IMR-90 (cell line): ENCODE data around the gene GEMIN8. TPM values are rescaled to one million over a fixed set of nuclear protein-coding genes. Genes with fewer than 3 reads are reported as not detected.

Experiments used
- ATAC-seq: fragments of 200-7000 bp; cut with Tn5 transposase; 2 replicates; pipeline ENCODE4 v1.9.1; 2020; ENCODE audit warnings: low read depth, mild to moderate bottlenecking, moderate library complexity
- BruUV-seq: library from RNA; stranded (reverse); fragments of 400-500 nt; replicated peaks from 2 replicates; lab custom pipeline; 2021; lab: Mats Ljungman, UMichigan
- CTCF ChIA-PET: fragments of 300-600 bp; formaldehyde crosslinking; extraction: SDS; loops from one replicate; lab custom pipeline; 2021; ENCODE audit warnings: antibody characterized with exemption; lab: Yijun Ruan, JAX
- POLR2A ChIA-PET: fragments of 300-600 bp; sonication (Branson Sonifier 250); formaldehyde crosslinking; loops from one replicate; lab custom pipeline; 2022; ENCODE audit warnings: antibody characterized with exemption; ENCODE audit not compliant: unreplicated experiment; lab: Charles Lee
- DNase-seq: peaks from one replicate; pipeline ENCODE4 v3.0.0; 2013
- H2AFZ ChIP-seq: replicated peaks from 2 replicates; pipeline ENCODE3; 2013; ENCODE audit warnings: low read length, mild to moderate bottlenecking; ENCODE audit not compliant: poor library complexity
- H2AK5ac ChIP-seq: 2 replicates; pipeline ENCODE4 v1.6.1; 2013; ENCODE audit warnings: low read depth, low read length, inconsistent platforms
- H2AK9ac ChIP-seq: replicated peaks from 2 replicates; pipeline ENCODE3; 2013; ENCODE audit warnings: mild to moderate bottlenecking, low read depth, low read length, moderate library complexity; ENCODE audit not compliant: poor library complexity
- H2BK120ac ChIP-seq: 2 replicates; pipeline ENCODE4 v1.6.1; 2013; ENCODE audit warnings: low read depth, low read length, inconsistent platforms
- H2BK15ac ChIP-seq: 3 replicates; pipeline ENCODE4 v1.6.1; 2013; ENCODE audit warnings: low read depth, low read length, inconsistent platforms
- H2BK20ac ChIP-seq: 2 replicates; pipeline ENCODE4 v1.6.1; 2013; ENCODE audit warnings: low read depth, mild to moderate bottlenecking, inconsistent platforms, low read length, moderate library complexity
- H2BK5ac ChIP-seq: 2 replicates; pipeline ENCODE4 v1.6.1; 2013; ENCODE audit warnings: mild to moderate bottlenecking, low read depth, low read length, inconsistent platforms; ENCODE audit not compliant: poor library complexity, severe bottlenecking
- H3K14ac ChIP-seq: replicated peaks from 2 replicates; pipeline ENCODE4 v1.6.1; 2013; ENCODE audit warnings: low read depth, low read length, inconsistent platforms
- H3K18ac ChIP-seq: 2 replicates; pipeline ENCODE4 v1.6.1; 2013; ENCODE audit warnings: low read depth, low read length, control low read depth
- H3K23ac ChIP-seq: 2 replicates; pipeline ENCODE4 v1.6.1; 2013; ENCODE audit warnings: low read depth, low read length, inconsistent platforms
- H3K27ac ChIP-seq: 2 replicates; pipeline ENCODE4 v1.5.1; 2013; ENCODE audit warnings: mild to moderate bottlenecking, control low read depth, low read length; ENCODE audit not compliant: insufficient read depth
- H3K27me3 ChIP-seq: 2 replicates; pipeline ENCODE4 v1.6.1; 2013; ENCODE audit warnings: low read length; ENCODE audit not compliant: control insufficient read depth, insufficient read depth
- H3K36me3 ChIP-seq: 2 replicates; pipeline ENCODE4 v1.6.1; 2013; ENCODE audit warnings: low read length, mixed read lengths; ENCODE audit not compliant: control insufficient read depth, insufficient read depth
- H3K4ac ChIP-seq: 2 replicates; pipeline ENCODE4 v1.6.1; 2013; ENCODE audit warnings: low read depth, low read length, inconsistent platforms
- H3K4me1 ChIP-seq: 2 replicates; pipeline ENCODE4 v1.6.1; 2013; ENCODE audit warnings: low read length, mixed read lengths; ENCODE audit not compliant: control insufficient read depth, insufficient read depth
- H3K4me2 ChIP-seq: 2 replicates; pipeline ENCODE4 v1.6.1; 2013; ENCODE audit warnings: low read depth, mild to moderate bottlenecking, control low read depth, low read length, moderate library complexity
- H3K4me3 ChIP-seq: 2 replicates; pipeline ENCODE4 v1.5.1; 2013; ENCODE audit warnings: low read depth, mild to moderate bottlenecking, control low read depth, low read length, moderate library complexity; ENCODE audit not compliant: insufficient read depth
- H3K56ac ChIP-seq: 2 replicates; pipeline ENCODE4 v1.6.1; 2013; ENCODE audit warnings: low read length, inconsistent platforms; ENCODE audit not compliant: insufficient read depth; ENCODE audit errors: extremely low read depth
- H3K79me1 ChIP-seq, 2 experiments: 2 replicates each; pipeline ENCODE4 v1.6.1; 2013; ENCODE audit warnings: low read length in 2 of 2, inconsistent platforms in 1 of 2, low read depth in 1 of 2
- H3K9ac ChIP-seq: 2 replicates; pipeline ENCODE4 v1.6.1; 2013; ENCODE audit warnings: low read depth, low read length, control low read depth
- H3K9me1 ChIP-seq: 2 replicates; pipeline ENCODE4 v1.6.1; 2013; ENCODE audit warnings: low read length, inconsistent platforms; ENCODE audit not compliant: insufficient read depth
- H3K9me3 ChIP-seq: 2 replicates; pipeline ENCODE4 v1.6.1; 2013; ENCODE audit warnings: low read length; ENCODE audit not compliant: control insufficient read depth, insufficient read depth
- H4K20me1 ChIP-seq: 2 replicates; pipeline ENCODE4 v1.6.1; 2013; ENCODE audit warnings: low read length, inconsistent platforms; ENCODE audit not compliant: insufficient read depth
- H4K5ac ChIP-seq: 2 replicates; pipeline ENCODE4 v1.6.1; 2013; ENCODE audit warnings: mild to moderate bottlenecking, low read depth, low read length, control low read depth
- H4K8ac ChIP-seq, 2 experiments: 2 replicates each; pipeline ENCODE4 v1.6.1; 2013; ENCODE audit warnings: low read depth in 2 of 2, low read length in 2 of 2, control low read depth in 1 of 2, inconsistent platforms in 1 of 2
- H4K91ac ChIP-seq: 2 replicates; pipeline ENCODE4 v1.6.1; 2013; ENCODE audit warnings: low read depth, low read length, inconsistent platforms; ENCODE audit not compliant: insufficient read depth
- BHLHE40 ChIP-seq: fragments of 150-350 bp; IDR thresholded peaks from 2 replicates; pipeline ENCODE4 v1.6.1; 2016; ENCODE audit warnings: mild to moderate bottlenecking, low read depth, low read length
- CHD1 ChIP-seq: IDR thresholded peaks from 2 replicates; pipeline ENCODE4 v1.6.1; 2012; ENCODE audit warnings: low read depth, low read length, improper control_type of control experiment
- ELK1 ChIP-seq: fragments of 150-350 bp; IDR thresholded peaks from 2 replicates; pipeline ENCODE4 v1.6.1; 2016; ENCODE audit warnings: low read depth, mild to moderate bottlenecking, low read length, moderate library complexity, borderline replicate concordance
- POLR2A ChIP-seq: IDR thresholded peaks from 2 replicates; pipeline ENCODE4 v1.6.1; 2012; ENCODE audit warnings: mild to moderate bottlenecking, low read depth, low read length
- SMC3 ChIP-seq: fragments of 150-350 bp; IDR thresholded peaks from 2 replicates; pipeline ENCODE4 v1.6.1; 2016; ENCODE audit warnings: low read depth, mild to moderate bottlenecking, antibody characterized with exemption, low read length, moderate library complexity
- USF2 ChIP-seq: fragments of 150-350 bp; IDR thresholded peaks from 2 replicates; pipeline ENCODE4 v1.6.1; 2017; ENCODE audit warnings: mild to moderate bottlenecking, antibody characterized with exemption, low read length, low read depth
- WGBS, 2 experiments: methylation state at CpG; one replicate each; pipeline versions ENCODE4 v1.1.5 to v1.1.7; 2013; ENCODE audit warnings: missing lambda C conversion rate in 2 of 2; ENCODE audit not compliant: insufficient read length in 1 of 2; ENCODE audit errors: extremely low coverage in 2 of 2; 5-methylcytosine and 5-hydroxymethylcytosine counted together
- dilution Hi-C: fragments of 300-500 bp; cut with HindIII; formaldehyde crosslinking; loops from one replicate; pipeline ENCODE4 v1.14.3; 2018; ENCODE audit warnings: low sequenced_read_pairs; ENCODE audit not compliant: unreplicated experiment
- in situ Hi-C: fragments of 300-500 bp; cut with MboI; formaldehyde crosslinking; loops from 3 replicates; pipeline ENCODE4 v1.14.3; 2019; ENCODE audit warnings: low sequenced_read_pairs, inconsistent platforms, mixed read lengths
- intact Hi-C: fragments of 100-400 bp; cut with micrococcal nuclease; formaldehyde crosslinking; loops from 2 replicates; pipeline ENCODE4 v1.10.0; 2022
- polyA plus RNA-seq, 3 experiments: library from polyadenylated mRNA; depleted of rRNA; stranded (reverse); fragments of >200 nt; gene quantifications; 2 replicates each; pipeline ENCODE4 v1.2.3, GENCODE V29; 2012; ENCODE audit warnings: low replicate concordance in 1 of 3
- total RNA-seq: library from RNA; depleted of rRNA; stranded (reverse); fragments of >200 nt; gene quantifications from 2 replicates; pipeline ENCODE4 v1.2.3, GENCODE V29; 2012

GEMIN8 gene
- total and polyA plus RNA-seq, 2 of the 4 experiments (the other 2 are of a cell fraction): 12.0 to 24.1 TPM

GRCh38 chrX:13983734-13984133 lies 46.0 kb downstream of the GEMIN8 start:
- no peak overlapping the region for H2AK5ac ChIP-seq
- no peaks in the 10 kb centered on the region for H3K9me1 ChIP-seq
- DNase-seq (no peak), ATAC-seq (no peak)
- no peak overlapping the region for H3K4me3 ChIP-seq
- no peak overlapping the region for H3K4ac ChIP-seq
- no peak overlapping the region for H2BK15ac ChIP-seq
- no peak overlapping the region for H3K18ac ChIP-seq
- no peaks in the 10 kb centered on the region for H3K4me1 ChIP-seq
- intact Hi-C loops: no loop called here
- H2BK5ac ChIP-seq: no peak overlapping the region
- BruUV-seq: no TSS peak
- no peaks in the 10 kb centered on the region for H3K9me3 ChIP-seq
- no peak overlapping the region for H2AK9ac ChIP-seq
- no peak overlapping the region for H4K5ac ChIP-seq
- no peaks in the 10 kb centered on the region for H4K20me1 ChIP-seq
- no peak overlapping the region for H3K27ac ChIP-seq
- ChIA-PET CTCF (interaction anchor here (0.7 kb wide), 1 partner anchor 15 kb away, joined by 8 read pairs; no protein-coding TSS in a partner anchor), POLR2A (no interaction called here)
- no peaks in the 10 kb centered on the region for H3K36me3 ChIP-seq
- dilution Hi-C loops: no loop called here
- H3K9ac ChIP-seq: no peak overlapping the region
- H4K91ac ChIP-seq: no peak overlapping the region
- no peak overlapping the region for H3K56ac ChIP-seq
- H3K23ac ChIP-seq: no peak overlapping the region
- H3K4me2 ChIP-seq: no peak overlapping the region
- no peaks in the 10 kb centered on the region for H3K79me1 ChIP-seq
- no peak overlapping the region for H4K8ac ChIP-seq
- no peak for TF ChIP-seq ELK1
- TF ChIP-seq USF2: no peak
- no peak for TF ChIP-seq CHD1
- no peak for TF ChIP-seq POLR2A
- TF ChIP-seq BHLHE40: no peak
- no peak for TF ChIP-seq SMC3
- H2BK20ac ChIP-seq: no peak overlapping the region
- no peak overlapping the region for H2AFZ ChIP-seq
- in situ Hi-C loops: no loop called here
- H2BK120ac ChIP-seq: no peak overlapping the region
- H3K14ac ChIP-seq: no peak overlapping the region
- WGBS, 2 experiments: no CpG with 5 or more reads among the region's 3 CpGs
- H3K27me3 ChIP-seq: peaks cover 6% of the 10 kb centered on the region
